SHP77 treated with DMSO at 0.1 percent for 48 hours (cell line): ENCODE measurements around the gene NPPC.
"Not testable (repeated sequence)": the region's sequence is repeated elsewhere in the genome, so short reads cannot be mapped to it uniquely, and the experiment has no call there.

Experiments
- DNase-seq: peaks from one replicate; lab custom pipeline; 2025; lab: John Stamatoyannopoulos, UW

NPPC gene

DNA sequence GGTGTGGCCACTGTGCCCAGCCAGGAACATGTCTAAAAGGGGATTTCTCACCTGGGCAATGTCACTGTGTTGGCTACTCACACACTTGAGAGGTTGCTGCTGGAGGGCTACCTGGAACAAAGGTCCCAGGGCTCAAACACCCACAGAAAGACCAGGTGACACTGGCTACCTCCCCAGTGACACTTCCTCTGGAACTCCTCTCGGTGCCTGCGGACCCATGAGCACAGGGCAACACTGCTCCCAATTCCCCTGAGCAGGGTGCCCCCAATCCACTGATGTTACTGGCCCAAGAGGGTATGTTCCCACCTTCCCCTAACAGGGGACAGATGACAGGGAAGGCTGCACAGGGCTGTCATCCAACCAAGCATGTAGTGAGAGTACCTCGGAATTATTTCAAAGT lies 5.8 kb downstream of the NPPC start:
- no peak for DNase-seq

- no peak for DNase-seq
Observed at GRCh38 chr2:231919341-231920035, 6.7 kb downstream of the NPPC start.

GRCh38 chr2:231918501-231919330 lies 7.5 kb downstream of the NPPC start:
- no peak for DNase-seq

- DNase-seq = no peak
Observed at GRCh38 chr2:231917280-231918066, 8.7 kb downstream of the NPPC start.

DNA sequence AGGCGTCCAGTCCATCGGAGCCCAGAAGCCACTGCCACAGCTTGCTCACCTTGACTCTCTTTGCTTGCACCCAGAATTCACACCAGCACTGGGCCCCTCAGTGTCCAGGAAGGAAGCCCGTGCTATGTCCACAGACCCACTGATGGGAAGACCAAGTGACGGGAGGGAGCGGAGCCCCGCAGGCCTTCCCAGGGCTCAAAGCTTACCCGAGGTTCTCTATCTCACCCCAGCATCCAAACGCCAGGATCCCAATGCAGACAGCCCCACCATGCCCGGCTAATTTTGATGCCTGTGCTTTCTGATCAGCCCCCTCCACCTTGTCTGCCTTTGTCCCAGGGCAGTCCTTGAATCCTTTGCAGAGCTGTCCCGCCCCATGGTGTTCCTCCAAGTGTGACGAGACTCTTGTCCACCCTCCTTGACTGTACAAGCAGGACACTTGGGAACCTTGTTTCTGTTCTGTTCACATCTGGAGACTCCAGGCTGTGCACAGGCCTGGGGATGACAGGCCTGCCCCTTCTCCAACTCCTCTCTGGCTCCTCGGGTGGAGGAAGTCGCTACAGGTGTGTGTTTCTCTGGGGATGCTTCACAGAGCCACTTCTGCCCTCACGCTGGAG lies 12.0 kb downstream of the NPPC start:
- DNase-seq = no peak

DNA sequence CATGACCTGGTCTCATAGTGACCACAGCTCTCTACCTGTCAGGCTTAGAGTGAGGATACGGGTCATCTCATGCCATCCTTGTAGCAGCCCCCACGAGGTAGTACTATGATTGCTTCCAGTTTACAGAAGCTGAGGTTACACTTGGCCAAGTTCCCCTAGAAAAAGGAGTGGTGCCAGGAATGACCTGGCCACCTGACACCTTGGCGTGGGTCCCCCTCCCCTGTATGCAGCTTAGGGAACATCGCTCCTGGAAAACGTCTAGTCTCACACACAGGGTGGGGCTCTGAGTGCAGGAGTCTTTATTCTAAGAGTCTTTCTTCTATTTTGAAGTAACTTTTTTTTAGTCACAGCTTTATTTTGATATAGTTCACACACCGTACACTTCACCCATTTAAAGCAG lies 14.8 kb downstream of the NPPC start:
- DNase-seq = no peak

- no peak for DNase-seq
Observed at GRCh38 chr2:231910771-231911170, 15.4 kb downstream of the NPPC start.

DNA sequence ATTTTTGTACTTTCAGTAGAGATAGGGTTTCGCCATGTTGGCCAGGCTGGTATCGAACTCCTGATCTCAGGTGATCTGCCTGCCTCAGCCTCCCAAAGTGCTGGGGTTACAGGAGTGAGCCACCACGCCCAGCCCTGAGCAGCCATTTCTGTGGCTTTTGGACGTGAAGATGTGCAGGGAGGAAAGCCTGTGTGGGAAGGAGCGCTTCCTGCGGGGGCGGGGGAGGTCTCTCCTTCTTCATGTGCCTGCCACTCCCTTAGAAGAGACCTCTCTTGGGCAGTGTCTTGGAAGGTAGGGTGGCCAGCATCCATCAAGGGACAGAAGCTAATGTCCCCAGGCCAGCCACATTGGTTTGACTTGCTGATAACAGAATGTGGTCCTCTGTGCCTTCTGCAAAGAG lies 16.0 kb downstream of the NPPC start:
- not testable (repeated sequence) for DNase-seq

- no peak for DNase-seq
Observed at GRCh38 chr2:231909631-231910030, 16.6 kb downstream of the NPPC start.

- no peak for DNase-seq
Observed at GRCh38 chr2:231908584-231908983, 17.6 kb downstream of the NPPC start.

- DNase-seq = no peak
Observed at GRCh38 chr2:231907765-231908164, 18.4 kb downstream of the NPPC start.

- DNase-seq = no peak
Observed at GRCh38 chr2:231905026-231905425, 21.2 kb downstream of the NPPC start.

DNA sequence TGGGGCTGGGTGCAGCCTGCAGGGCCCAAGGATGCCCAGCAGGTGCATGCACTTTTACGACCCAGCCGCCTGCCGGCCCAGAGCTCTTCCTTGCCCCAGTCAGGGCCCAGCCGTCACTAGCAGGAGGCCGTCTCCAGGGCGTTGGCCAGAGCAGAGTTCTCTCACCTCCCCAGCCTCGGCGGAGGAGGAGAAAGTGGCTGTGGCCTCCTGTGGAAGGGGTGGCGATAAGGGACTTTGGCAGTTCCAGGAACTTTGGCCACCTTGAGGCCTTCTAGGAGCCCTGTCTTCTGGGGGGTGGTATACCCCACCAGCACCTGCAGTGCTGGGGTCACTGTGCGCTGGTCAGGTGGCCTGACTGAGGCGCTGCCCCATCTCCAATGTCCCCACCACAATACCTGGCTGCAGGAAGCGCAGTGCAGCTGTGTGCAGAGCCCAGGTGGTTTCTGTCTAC lies 22.0 kb downstream of the NPPC start:
- DNase-seq = no peak

- DNase-seq = no peak
Observed at GRCh38 chr2:231902598-231902997, 23.6 kb downstream of the NPPC start.

DNA sequence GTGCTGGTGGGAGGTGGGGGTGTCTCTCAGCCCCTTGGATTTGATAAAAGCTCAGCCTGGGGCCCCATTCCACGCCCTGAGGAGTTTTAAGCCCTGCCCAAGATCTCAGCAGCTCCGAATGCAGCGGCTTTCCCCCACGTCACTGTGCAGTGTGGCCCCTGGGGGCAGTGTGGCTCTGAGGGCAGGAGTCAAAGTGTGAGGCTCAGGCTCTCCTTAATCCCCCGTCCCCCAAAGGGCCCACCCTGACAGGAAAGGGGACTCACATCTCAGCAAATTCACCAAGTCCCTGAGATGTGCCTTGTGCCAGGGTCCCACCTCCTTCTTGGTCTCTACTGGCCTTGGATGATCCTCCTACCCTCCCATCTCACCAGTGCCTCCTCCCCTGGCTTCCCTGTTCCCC lies 25.2 kb downstream of the NPPC start:
- DNase-seq = no peak

GRCh38 chr2:231900486-231900942 lies 25.7 kb downstream of the NPPC start:
- peak; percentile 58 for DNase-seq

DNA sequence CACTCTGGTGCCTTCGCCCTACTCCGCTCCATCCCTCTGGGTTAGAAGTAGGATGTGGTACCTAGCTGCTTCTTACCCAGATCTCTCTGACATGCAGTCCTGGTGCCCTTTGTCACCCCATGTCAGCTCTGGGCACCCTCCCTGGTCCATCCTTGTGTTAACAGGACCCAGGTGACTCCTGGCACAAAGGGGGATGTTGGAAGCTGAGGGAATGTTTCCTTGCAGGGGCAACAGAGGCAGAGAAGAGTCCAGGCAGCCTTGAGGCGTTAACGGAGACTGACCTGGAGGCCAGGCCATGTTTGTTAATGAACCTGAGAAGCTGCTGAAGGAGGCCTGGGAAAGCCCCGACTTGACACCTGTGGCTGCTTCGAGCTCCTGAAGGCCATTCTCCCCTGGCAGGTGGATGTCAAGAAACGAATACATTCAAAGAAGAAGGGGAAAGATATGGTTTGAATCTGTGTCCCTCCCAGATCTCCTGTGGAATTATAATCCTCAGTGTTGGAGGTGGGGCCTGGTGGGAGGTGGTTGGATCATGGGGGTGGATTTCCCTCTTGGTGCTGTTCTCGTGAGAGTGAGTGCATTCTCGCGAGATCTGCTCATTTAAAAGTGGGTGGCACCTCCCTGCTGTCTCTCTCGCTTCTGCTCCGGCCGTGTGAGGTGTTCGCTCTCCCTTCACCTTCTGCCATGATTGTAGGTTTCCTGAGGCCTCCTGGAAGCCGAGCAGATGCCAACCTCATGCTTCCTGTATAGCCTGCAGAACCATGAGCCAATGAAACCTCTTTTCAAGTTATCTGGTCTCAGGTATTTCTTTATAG lies 31.4 kb downstream of the NPPC start:
- DNase-seq = no peak

- no peak for DNase-seq
Observed at GRCh38 chr2:231891514-231891905, 34.7 kb downstream of the NPPC start.

GRCh38 chr2:231890896-231891513 lies 35.2 kb downstream of the NPPC start:
- peak; percentile 12 for DNase-seq

DNA sequence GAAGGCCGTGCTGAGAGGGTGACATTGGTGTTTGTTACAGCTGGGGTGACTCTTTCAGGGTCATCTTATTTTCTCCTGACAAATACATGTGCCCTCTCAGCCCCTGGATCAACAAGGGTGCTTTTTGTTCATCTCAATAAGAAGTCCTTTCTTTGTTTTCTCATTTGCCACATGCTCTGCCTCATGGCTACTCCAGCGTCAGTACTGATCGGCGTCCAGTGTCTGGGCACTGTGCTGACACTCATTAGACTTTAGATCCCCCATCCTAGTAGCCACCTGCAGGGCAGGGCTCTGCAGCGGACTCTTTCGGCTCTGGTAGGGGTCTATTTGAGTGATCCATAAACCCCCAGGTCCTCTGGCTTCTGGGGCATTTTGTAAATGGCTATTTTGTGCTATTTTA lies 38.4 kb downstream of the NPPC start:
- DNase-seq = no peak
